HG02623 (cell line): ENCODE measurements around the gene PACRG.

Experiments
- ATAC-seq: cut with Tn5 transposase; IDR thresholded peaks from one replicate; pipeline ENCODE4 v1.9.1; 2021; ENCODE audit warnings: moderate library complexity; ENCODE audit not compliant: unreplicated experiment

Gene PACRG

DNA sequence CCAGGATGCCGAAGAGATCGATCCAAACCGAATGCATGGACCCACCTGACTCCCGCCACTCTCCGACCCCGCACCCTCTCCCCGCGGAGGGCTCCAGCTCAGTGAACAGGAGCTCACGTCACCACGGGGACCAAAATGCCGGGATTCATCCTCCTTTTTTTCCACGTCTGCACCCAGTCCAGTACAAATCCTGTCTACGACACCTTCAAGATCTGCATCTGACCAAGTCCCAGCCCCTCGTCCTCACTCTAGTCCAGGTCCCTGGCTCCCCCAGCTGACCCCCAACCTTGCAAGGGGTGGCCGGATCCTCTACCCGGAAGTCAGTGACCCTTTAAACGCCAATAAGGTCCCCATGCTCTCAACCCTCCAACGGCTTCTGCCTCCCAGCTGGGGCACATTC lies 593.9 kb downstream of the PACRG start:
- no peak for ATAC-seq

DNA sequence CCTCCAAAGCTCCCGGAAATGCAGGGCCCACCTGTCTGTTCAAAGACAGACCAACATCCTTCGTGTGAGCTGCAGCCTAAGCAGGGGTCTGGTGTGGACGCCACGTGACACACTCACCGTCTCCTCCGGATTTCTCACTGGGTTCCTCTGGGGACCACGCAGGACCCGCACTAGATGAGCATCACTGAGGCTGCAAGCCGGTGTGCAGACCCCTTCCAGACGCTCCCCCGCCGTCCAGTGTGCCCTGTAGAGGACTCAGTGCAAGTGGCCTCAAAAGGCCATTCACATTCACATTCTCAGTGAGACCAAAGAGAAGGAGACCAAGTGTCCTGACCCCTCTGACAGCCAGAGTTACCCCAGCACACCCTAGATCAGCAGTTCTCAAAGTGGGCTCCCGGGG lies 595.5 kb downstream of the PACRG start:
- no peak for ATAC-seq

DNA sequence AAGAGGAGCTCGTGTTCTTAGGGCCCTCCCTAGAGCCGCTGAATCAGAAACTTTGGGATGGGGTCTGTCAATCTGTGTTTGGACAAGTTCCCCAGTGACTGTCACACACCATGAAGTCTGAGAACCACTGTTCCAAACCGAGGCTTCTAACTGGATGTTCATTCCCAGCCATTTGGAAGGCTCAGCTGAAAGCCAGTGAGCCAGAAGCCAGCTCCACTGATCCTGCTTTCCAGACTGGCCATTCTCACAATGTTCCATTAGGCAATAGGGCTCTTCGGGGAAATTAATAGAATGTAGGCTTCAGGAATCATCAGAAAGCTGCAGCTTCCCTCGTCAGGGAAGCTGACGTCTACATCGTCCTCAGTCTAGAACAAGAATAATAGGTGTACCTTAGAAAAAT lies 595.9 kb downstream of the PACRG start:
- ATAC-seq: no peak

DNA sequence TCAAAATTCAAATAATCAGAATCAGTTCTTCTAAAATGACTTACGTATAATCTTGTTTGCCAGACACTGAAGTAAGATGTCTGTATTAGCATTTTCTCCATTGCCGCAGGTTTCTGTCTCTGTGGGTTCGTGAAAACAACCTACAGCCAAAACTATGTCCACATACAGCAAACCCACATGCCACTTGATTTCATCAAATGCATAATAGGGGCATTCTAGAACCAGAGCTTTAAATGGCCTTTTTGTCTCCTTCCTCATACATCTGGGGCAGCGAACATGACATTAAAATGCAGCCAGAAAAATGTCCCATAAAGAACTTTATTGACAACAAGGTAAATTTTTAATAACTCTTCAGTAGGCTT lies 596.5 kb downstream of the PACRG start:
- ATAC-seq: no peak

DNA sequence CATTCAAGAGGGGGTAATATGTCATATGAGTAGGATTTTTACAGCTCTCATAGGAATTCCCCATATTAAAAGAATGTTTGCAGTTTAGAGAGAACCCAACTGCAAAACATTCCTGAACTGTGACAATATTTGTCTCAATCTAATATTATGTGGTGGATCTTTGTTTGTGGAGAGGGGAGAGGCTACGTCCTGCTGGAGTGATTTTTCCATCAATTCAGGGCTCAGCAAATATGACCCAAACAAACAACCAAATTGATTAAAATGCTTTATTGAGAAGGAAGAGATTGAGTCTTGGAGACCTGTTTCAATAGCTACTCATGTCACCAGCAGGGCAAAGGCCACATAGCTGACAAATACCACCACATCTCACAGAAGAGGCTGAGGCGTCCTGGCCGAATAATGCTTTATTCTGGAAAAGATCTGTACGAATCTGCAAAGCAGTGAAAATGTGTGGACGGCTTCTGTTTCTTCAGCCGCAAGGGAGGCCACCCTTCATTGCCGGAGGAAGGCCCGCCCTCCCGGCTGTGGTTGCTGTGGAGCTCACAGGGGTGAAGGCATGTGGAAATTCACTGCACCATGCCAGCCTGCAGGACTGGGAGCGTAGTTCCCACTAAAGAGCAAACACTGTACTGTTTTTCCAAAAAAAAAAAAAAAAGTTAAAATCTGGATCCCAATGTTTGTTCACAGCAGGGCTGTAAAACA lies 597.1 kb downstream of the PACRG start:
- ATAC-seq: no peak

DNA sequence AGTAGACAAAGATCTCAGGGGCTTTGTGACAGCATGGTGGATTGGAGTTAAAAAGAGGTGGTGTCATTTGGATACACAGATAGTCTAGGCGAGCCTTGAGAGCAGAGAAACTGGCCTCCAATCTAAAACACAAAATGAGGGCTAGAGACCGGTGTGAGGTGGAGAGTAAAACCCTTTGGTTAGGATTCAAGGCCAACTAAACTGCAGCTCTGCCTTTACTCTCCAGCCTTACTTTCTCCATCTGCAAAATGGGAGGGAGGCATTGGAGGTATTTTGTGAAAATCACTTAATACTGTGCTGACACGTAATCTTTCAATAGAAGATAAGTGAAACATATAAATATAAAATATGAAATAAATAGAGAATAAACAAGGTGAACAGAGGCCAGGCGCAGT lies 597.6 kb downstream of the PACRG start:
- no peak for ATAC-seq

DNA sequence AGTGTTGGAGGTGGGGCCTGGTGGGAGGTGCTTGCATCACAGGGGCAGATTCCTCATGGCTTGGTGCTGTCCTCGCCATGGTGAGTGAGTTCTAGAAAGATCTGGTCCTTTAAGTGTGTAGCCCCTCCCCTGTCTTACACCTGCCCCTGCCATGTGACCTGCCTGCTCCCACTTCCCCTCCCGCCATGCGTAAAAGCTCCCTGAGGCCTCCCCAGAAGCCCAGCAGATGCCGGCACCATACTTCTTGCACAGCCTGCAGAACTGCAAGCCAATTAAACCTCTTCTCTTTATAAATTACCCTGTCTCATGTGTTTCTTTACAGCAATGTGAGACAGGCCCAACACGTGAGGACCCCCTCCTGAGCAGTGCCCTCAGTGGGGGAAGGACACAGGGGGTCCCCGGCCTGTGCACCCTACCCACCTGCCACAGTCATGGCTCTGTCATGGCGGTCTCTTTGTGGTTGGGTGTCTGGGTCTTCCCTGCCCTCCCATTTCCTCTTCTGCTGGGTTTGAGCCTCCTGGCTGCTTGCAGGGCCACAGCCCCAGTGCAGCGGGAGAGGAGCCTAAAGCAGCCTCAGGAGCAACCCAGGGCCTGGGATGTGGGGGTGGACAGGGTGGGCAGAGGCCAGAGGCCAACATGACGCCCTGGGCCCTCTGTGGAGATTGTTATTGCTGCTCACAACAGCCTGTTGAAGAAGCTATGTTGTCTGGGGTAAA lies 599.5 kb downstream of the PACRG start:
- ATAC-seq: no peak

DNA sequence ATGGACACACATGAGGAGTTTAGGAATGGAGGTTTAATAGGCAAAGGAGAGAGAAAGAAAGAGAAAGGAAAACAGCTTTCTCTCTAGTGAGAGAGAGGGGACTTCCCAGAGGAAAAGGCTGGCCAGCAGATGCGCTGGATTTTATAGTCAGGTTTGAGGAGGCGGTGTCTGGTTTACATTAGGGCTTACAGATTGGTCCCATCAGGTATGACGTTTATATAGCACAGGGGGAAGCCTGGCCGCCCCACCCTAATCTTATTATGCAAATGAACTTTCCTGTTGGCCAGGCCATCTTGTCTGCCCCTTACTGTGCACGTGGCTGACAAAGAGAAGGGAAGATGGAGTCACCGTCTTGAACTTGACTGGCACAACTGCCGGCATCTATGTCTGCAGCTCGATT lies 600.1 kb downstream of the PACRG start:
- ATAC-seq: no peak

DNA sequence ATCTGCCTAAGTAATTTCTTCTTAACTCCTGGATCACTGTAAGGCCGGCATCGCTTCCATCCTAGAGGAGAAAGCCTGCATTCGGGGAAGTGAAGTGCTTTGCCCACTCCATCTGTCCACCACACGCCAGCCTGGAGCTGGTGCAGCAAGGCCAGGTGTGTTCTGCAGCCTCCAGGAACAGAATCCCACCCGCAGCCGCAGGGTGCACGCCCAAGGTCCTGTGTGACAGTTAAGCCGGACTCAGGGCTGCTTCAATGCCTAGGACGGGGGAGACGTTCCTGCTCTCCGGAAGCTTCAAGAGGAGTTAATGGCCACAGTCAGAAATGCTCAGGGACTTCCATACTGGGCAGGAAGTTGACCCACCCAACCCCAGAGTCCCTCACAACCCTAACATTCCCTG lies 600.6 kb downstream of the PACRG start:
- ATAC-seq: no peak

DNA sequence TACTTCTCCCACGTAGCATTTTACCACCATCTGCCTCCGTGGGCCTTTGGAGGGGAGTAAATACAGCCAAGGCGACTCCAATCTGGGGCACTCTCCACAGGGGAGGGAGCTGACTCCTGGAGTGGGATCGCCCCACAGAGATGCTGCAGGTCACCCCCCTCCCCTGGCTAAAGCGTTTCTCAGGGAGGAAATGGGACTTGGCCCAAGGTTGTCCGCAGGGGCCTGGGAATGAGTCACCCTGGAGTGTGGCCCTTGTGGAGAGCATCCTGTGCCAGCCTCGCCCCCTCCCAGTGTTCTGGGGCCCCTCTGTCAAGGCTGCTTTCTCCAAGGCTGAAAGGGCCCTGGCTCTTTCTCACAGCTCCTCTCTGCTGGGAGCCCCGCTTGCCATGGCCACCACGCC lies 602.2 kb downstream of the PACRG start:
- no peak for ATAC-seq

DNA sequence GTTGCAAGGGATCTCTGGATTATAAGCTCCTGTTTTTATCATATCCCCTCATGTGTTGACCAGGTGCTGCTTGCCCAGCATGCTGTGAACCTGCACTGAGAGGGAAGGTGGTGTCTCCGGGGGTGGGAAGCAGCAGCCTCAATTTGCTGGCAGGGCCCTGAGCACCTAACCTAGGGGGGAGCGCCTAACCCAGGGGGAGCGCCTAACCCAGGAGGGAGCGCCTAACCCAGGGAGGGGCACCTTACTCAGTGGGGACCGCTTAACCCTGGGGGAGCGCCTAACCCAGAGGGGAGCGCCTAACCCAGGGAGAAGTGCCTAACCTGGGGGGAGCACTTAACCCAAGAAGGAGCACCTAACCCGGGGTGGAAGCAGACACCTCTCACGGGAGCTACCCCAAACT lies 603.5 kb downstream of the PACRG start:
- no peak for ATAC-seq

DNA sequence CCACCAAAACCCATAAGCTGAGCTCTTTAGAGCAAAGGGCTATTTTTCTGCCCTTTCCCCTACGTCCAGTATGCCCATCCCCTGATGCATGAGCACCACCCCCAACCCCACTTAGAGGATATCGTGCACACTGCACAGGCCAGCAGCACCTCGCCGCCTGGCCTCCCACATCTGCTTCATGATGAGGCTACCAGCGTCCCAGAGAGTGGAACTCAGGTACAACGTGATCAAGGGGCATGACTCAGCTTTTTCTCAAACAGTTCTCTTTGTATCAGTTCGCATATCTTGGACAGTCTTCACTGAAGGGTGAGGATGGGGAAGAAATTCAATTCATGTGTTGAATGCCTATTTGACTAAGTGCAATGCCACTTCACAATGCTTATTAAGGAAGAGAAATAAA lies 604.8 kb downstream of the PACRG start:
- ATAC-seq: no peak

DNA sequence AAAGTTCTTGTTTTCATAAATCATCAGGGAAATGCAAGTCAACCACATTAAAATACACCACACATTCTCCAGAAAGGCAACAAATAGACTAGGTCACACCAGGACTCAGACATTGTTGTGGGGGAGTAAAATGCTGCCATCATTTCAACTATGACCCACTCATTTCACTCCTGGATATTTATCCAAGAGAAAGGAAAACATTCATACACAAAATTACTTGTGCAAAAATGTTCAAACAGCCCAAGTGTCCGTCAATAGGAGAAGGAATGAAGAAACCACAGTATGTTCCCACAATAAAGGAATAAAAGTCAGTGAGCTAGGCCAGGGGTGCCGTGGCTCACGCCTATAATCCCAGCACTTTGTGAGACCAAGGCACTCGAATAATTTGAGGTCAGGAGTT lies 605.3 kb downstream of the PACRG start:
- no peak for ATAC-seq

DNA sequence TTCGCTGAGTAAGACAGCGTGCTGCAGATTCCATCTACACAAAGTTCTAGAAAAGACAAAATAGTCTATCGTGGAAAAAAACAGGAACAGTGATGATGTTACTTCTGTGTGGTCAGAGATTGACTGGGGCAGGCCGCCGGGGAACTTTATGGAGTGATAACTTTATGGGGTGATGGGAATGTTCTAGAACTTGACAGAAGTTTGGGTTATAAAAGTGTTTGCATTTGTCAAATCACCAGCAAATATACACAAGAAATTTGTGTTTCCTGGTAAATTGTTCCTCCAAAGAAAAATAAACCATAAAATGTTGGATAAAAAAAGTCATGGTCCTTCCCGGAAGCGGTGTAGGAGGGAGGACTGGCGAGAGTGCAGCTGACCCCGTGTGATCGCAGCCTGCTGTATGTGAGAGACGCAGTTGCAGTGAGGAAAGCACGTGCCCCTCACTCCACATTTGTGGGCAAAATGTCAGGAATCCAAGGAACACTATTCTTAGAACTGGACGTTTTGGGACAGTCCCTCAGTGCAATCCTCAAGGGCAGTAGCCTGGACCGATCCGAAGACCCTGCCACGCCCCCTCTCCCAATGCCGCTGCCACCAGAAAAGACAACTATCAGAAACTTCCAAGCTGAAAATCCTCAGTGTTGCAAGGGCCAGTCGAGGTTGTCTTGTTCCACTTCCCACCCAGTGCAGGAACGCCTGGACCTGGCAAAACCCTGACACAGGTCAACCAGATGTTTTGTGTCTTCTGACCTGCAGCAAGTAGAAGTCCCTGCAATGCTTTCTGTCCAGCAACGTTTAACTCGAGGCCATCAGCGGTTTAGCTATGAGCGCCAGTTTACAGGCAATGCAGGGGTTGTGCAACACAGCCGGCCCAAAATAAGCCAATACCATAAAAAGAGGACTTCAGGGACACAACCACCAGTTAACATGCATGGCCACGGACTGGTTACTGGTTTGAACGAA lies 606.2 kb downstream of the PACRG start:
- no peak for ATAC-seq

DNA sequence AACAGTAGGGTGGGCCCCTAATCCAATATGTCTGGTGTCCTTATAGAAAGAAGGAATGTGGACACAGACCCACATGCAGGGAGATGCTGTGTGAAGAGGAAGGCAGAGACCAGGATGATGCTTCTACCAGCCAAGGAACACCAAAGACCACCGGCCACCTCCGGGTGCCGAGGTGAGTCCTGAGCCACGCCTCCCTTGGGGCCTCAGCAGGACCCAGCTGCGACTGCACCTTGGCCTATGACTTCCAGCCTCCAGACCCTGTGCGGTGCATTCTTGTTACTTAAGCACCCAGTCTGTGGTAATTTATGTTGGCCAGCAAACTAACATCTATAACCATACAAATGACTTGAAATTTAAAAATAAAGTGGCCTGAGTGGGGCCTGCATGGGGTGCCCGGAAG lies 607.3 kb downstream of the PACRG start:
- no peak for ATAC-seq

DNA sequence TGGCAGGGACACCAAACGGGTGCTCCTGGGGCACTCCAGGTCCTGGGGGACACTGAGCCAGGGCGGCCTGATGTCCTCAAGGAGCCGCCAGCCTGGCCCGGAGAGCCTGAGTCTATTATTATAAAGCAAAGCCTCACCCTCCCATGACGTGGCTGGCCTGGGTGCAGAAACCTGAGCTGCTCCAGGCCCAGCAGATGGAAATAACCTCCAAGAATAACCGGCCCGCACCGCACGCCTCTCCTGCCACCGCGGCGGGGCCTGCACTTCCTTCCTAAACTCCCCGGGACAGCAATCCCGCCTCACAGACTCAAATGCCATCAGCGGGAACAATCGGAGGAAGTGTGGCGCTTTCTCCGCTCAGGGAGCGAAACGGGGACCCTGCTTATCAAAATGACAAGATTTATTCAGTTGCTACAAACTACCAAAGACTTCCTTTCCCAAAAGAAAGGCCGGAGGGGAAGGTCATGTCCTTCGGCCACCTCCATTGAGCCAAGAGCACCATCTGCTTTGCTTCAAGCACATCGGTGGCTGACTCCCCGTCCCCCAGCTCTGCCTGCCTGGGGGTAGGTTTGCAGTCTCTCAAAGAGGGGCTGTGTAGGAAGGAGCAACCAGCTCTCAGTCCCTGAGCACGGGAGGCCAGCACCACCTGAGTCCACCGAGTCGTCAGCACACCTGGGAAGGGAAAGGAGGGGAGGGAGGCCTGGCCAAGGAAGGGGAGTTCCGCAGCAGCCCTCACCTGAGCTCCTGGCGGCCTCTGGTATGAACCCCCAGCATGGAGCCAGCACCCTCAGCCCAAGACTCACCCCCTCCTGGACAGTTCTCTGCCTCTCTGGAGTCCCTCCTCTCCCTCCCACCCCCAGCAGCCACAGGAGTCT lies 608.1 kb downstream of the PACRG start:
- ATAC-seq: no peak

DNA sequence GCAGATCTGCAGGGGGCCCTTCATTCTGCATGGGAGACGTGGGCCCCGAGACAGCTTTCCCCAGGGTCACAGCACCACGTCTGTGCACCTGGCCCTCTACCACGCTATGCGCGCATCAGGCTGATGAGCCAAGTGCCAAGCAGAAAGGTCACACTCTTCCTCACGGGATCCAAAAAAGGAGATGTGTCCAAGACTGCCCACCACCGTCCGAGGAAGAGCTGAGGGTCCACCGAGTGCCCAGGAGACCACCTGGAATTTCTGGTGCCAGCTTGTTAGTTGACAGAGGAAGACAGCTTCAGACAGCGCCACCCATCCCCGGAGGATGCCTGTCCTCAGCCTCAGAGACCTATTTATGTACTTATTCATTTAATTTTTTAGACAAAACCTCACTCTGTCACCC lies 609.2 kb downstream of the PACRG start:
- ATAC-seq: no peak

DNA sequence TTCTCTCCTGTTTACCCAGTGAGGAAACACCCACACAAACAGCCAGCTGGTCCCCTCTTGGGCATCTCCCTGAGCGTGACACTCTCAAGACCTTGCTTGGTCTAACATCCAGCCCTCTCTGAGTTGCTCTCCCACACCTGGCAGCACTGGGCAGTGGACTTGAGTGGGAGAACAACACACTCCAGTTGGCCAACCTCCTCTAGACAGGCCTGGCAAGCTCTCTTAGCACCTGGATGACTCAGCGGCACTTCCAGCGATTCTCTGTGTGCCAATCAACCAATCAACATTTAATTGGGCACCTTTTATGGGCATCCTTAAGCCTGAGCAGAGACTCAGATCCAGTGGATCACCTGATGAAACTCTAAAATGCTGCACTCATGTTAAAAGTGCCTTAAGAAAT lies 610.2 kb downstream of the PACRG start:
- ATAC-seq: no peak

DNA sequence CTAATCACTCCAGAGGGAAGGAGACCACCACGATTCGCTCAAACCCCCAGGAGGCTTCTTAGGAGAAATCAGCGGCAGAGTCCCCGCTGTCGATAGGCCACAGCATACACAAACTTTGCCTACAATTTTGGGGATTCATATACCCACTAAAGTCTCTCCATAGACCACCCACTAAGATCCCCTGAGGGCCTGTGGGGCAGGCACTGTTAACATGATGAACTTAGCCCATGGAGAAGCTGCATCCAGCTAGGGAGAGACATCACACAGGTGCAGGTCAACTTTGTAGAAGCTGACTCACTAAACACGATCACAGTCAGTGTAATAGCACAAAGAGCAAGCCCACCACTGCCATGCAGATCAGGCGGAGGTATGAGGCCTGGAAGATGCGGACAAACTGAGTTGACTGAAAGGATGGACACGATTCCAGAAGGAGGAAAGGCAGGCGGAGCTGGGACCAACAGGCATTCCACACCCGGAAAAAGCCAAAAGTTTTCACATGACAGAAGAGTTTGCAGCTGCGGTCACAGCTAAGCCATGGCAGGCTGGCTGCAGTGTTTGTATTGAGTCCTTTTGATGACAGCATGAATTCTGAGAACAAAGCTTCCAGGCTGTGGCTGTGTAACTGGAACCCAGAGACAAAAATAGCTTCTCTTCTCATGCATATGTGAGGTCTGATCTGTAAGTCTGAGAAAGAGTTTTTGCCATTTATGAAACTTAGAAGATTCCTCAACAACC lies 611.1 kb downstream of the PACRG start:
- ATAC-seq: no peak

DNA sequence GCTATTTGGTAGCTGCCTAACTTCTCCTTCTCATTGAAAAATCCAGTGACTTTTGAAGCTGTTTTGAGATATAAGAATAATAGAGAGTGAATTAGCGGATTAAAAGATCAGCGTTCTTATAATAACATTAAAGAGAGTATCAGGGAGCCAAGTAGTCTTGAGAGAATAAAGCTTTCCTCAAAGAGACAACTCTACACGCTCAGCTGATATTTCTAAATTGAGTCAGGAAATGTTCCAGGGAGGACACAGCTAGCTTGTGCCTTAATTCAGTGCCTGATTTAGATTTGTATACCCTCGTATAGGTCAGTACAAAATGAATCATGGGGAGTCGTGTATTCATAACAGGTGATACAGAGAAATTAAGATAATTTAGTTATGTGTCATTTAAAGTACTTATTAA lies 611.7 kb downstream of the PACRG start:
- ATAC-seq: no peak
